Activated naive CD4-positive, alpha-beta T cell treated with anti-CD3 and anti-CD28 coated beads for 36 hours (primary cell): ENCODE results near the gene RPS8. TPM values are rescaled to one million over a fixed set of nuclear protein-coding genes. Genes with fewer than 3 reads are reported as not detected.

Experiments used
- CTCF ChIA-PET: fragments of 350-600 bp; sonication (Branson Sonifier 250); formaldehyde crosslinking; loops from one replicate; lab custom pipeline; 2021; ENCODE audit warnings: antibody characterized with exemption; lab: Charles Lee
- DNase-seq: peaks from one replicate; pipeline ENCODE4 v3.0.0-alpha.2; 2020
- H3K27ac Mint-ChIP-seq: one replicate; pipeline ENCODE4 v1.8.0; 2021; ENCODE audit warnings: mild to moderate bottlenecking, mixed read lengths
- H3K27me3 Mint-ChIP-seq: one replicate; pipeline ENCODE4 v1.8.0; 2021; ENCODE audit warnings: low read depth, mixed read lengths
- H3K36me3 Mint-ChIP-seq: one replicate; pipeline ENCODE4 v1.8.0; 2021; ENCODE audit warnings: low read depth, mixed read lengths
- H3K4me1 Mint-ChIP-seq: one replicate; pipeline ENCODE4 v1.8.0; 2021; ENCODE audit warnings: low read depth, mixed read lengths
- H3K4me3 Mint-ChIP-seq: one replicate; pipeline ENCODE4 v1.8.0; 2021; ENCODE audit warnings: mild to moderate bottlenecking, moderate library complexity, mixed read lengths
- H3K9me3 Mint-ChIP-seq: one replicate; pipeline ENCODE4 v1.8.0; 2021; ENCODE audit warnings: mixed read lengths
- intact Hi-C: fragments of 100-400 bp; cut with micrococcal nuclease; formaldehyde crosslinking; loops from one replicate; pipeline ENCODE4 v1.15.1; 2023
- total RNA-seq, 2 experiments: library from RNA; stranded (reverse); gene quantifications; one replicate each; pipeline ENCODE4 v1.2.3, GENCODE V29; 2021

Gene RPS8
- total RNA-seq, 2 experiments from 2014 or later, result 3,619 to 3,772 TPM

DNA sequence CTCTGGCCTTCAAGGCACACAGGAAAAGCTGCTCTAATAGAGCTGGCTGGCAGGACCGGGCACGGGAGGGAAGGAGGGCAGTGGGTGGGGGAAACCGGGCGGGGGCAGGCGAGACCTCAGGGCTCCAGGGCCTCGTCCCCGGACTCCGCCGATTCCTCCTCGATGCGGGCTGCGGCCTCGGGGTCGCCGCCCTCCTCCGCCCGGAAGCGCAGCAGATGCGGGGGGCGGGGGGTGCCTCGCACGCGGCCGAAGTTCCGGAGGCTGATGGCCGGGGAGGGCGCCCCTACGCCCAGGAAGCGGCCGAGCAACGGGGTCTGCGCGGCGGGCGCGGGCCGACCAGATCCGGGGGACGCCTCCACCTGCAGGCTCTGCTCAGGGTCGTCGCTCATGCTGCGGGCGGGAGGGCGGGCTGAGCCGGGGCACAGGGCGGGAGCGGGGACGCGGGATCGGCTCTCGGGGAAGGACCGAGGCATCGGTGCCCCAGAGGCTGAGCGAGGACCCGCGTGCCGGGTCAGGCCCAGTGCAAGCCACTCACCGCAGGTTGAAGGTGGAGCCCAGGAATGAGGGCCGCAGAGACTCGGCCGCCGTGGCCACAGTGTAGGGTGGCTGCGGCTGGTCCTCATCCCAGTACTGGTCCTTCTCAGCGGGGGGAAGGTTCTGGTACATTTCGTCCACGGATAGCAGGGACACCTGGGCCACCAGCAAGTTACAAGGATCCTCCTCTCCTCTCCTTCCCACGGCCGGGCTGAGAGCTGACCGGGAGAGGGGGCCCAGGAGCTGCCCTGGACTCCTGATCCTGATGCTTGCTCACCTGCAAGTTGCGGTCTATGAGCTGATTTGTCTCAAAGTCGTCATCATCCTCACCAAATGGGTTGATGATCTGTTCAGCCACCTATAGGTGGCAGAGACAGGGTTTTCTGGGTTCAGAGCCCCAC lies 9.0 kb downstream of the RPS8 start:
- Mint-ChIP-seq H3K36me3 (peaks cover 31% of the 10 kb centered on the region), H3K4me3 (peak overlapping the region; percentile 72), H3K27ac (peak overlapping the region; percentile 56), H3K27me3 (no peaks in the 10 kb centered on the region), H3K4me1 (peaks cover 33% of the 10 kb centered on the region), H3K9me3 (no peaks in the 10 kb centered on the region)
- CTCF ChIA-PET, result interaction anchor here (0.7 to 3.9 kb wide), 11 partner anchors 9 to 227 kb away, joined by 3 to 28 read pairs (median 5); partner anchors contain the start of genes HECTD3, PLK3, RNU5D-1 and RPS8
- intact Hi-C loops, result loop anchor here (1.0 to 5.0 kb wide), 6 partner anchors 9 to 518 kb away; partner anchors contain the start of genes EIF2B3 and RPS8
- DNase-seq, result peak; percentile 45

DNA sequence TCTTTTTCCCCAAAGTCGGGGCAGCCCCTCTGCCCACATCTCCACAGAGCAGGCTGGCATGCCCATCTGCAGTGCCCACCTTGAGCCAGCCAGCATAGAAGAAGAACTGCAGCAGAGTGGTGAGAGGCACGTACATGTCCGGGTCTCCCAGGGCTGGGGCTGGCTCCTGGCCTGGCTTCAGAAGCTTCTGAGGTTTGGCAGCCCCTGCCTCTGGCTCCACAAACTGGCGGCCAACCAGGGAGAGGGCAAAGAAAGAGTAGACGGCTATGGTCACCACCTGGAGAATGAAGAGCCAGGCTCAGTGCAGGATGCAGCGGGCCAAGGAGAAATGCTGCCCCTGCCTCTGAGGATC lies 9.7 kb downstream of the RPS8 start:
- Mint-ChIP-seq H3K9me3 (no peaks in the 10 kb centered on the region), H3K27me3 (no peaks in the 10 kb centered on the region), H3K36me3 (peaks cover 25% of the 10 kb centered on the region), H3K4me3 (peak overlapping the region; percentile 72), H3K27ac (peak overlapping the region; percentile 56), H3K4me1 (peaks cover 33% of the 10 kb centered on the region)
- intact Hi-C loops, result loop anchor here (2.0 to 5.0 kb wide), 4 partner anchors 14 to 517 kb away; partner anchors contain the start of gene EIF2B3
- CTCF ChIA-PET, result interaction anchor here (0.7 to 3.9 kb wide), 16 partner anchors 9 to 227 kb away, joined by 3 to 28 read pairs (median 4); partner anchors contain the start of genes HECTD3, PLK3, RNU5D-1 and RPS8
- DNase-seq, result no peak

GRCh38 chr1:44785501-44786137 lies 10.3 kb downstream of the RPS8 start:
- H3K27ac Mint-ChIP-seq, result peak overlapping the region; percentile 71
- peaks cover 18% of the 10 kb centered on the region for H3K36me3 Mint-ChIP-seq
- CTCF ChIA-PET, result interaction anchor here (0.7 to 3.9 kb wide), 18 partner anchors 9 to 230 kb away, joined by 3 to 28 read pairs (median 4); partner anchors contain the start of genes HECTD3, PLK3, RNU5D-1 and RPS8
- DNase-seq, result no peak
- intact Hi-C loops, result loop anchor here (1.0 to 5.0 kb wide), 6 partner anchors 13 to 517 kb away; partner anchors contain the start of genes EIF2B3 and UROD
- no peaks in the 10 kb centered on the region for H3K9me3 Mint-ChIP-seq
- H3K27me3 Mint-ChIP-seq, result no peaks in the 10 kb centered on the region
- peak overlapping the region; percentile 72 for H3K4me3 Mint-ChIP-seq
- H3K4me1 Mint-ChIP-seq, result peaks cover 27% of the 10 kb centered on the region

GRCh38 chr1:44786138-44786840 lies 10.9 kb downstream of the RPS8 start:
- peak; percentile 79 for DNase-seq
- intact Hi-C loops, result loop anchor here (1.0 to 5.0 kb wide), 4 partner anchors 34 to 516 kb away; partner anchors contain the start of genes EIF2B3 and UROD
- Mint-ChIP-seq H3K27me3 (no peaks in the 10 kb centered on the region), H3K4me1 (peaks cover 25% of the 10 kb centered on the region), H3K4me3 (peak overlapping the region; percentile 72), H3K9me3 (no peaks in the 10 kb centered on the region), H3K27ac (peak overlapping the region; percentile 71), H3K36me3 (peaks cover 13% of the 10 kb centered on the region)
- CTCF ChIA-PET, result interaction anchor here (0.7 to 3.9 kb wide), 19 partner anchors 8 to 230 kb away, joined by 3 to 28 read pairs (median 4); partner anchors contain the start of genes PLK3, RNU5D-1, RPS8 and UROD

- Mint-ChIP-seq H3K9me3 (no peaks in the 10 kb centered on the region), H3K27ac (peak overlapping the region; percentile 71), H3K4me3 (peak overlapping the region; percentile 72), H3K27me3 (no peaks in the 10 kb centered on the region), H3K4me1 (peaks cover 25% of the 10 kb centered on the region), H3K36me3 (peaks cover 6% of the 10 kb centered on the region)
- CTCF ChIA-PET, result interaction anchor here (0.6 to 3.9 kb wide), 11 partner anchors 10 to 228 kb away, joined by 3 to 28 read pairs (median 3); partner anchors contain the start of genes RNU5D-1, RPS8 and UROD
- no peak for DNase-seq
- intact Hi-C loops, result loop anchor here (1.0 to 5.0 kb wide), 4 partner anchors 33 to 515 kb away; partner anchors contain the start of genes EIF2B3 and UROD
Observed at GRCh38 chr1:44786841-44787426, 11.6 kb downstream of the RPS8 start.

GRCh38 chr1:44787506-44787905 lies 12.2 kb downstream of the RPS8 start:
- Mint-ChIP-seq H3K4me1 (peaks cover 25% of the 10 kb centered on the region), H3K27me3 (no peaks in the 10 kb centered on the region), H3K27ac (no peak overlapping the region), H3K4me3 (no peak overlapping the region), H3K9me3 (no peaks in the 10 kb centered on the region), H3K36me3 (peaks cover 4% of the 10 kb centered on the region)
- CTCF ChIA-PET, result interaction anchor here (0.6 to 2.3 kb wide), 8 partner anchors 9 to 227 kb away, joined by 3 to 7 read pairs (median 4); partner anchors contain the start of genes RNU5D-1 and UROD
- intact Hi-C loops, result loop anchor here (5.0 kb wide), 2 partner anchors 200 to 515 kb away; partner anchors contain the start of gene EIF2B3
- no peak for DNase-seq

DNA sequence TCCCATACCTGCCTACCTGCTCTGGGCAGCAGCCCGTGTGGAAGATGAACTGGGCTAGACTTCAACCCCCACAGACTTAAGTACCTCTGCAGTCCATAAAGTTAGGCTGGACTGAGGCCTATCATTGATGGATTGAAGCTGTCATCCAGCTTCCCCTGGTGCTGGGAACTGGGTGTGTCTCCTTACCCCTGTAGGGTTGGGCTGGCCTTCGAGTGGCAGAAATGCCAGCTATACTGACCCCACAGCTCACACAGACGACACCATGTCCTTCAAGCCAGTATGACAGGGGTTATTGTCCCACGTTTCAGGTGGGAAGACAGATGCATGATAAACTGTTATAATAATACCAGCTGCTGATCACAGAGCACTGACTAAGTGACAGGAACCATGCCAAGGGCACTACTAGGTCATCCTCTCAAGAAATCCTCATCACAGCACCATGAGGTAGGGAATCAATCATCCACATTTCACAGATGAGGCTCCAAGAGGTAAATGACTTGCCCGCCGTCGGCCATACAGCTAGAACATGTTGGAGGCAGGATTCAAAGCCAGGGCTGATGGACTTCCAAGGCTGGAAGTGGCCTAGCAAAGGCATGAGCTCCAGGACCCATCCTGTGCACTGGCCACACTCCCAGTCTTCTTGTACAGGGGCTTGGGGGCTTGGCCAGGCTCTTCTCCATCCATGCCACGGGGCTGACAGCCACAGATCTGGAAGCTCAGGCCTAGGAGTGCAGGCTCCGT lies 12.9 kb downstream of the RPS8 start, which contains the start of gene BEST4:
BEST4 (minus strand) TSS at position 51 of the 741 bp plus-strand sequence. CDS start 465 bp downstream, outside the sequence.
- peaks cover 25% of the 10 kb centered on the region for H3K4me1 Mint-ChIP-seq
- no peaks in the 10 kb centered on the region for H3K9me3 Mint-ChIP-seq
- H3K4me3 Mint-ChIP-seq, result no peak within 1 kb of the TSS
- no peak within 1 kb of the TSS for H3K27ac Mint-ChIP-seq
- H3K27me3 Mint-ChIP-seq, result no peaks in the 10 kb centered on the region
- intact Hi-C loops, result loop anchor here (5.0 kb wide), 2 partner anchors 199 to 514 kb away; partner anchors contain the start of gene EIF2B3
- CTCF ChIA-PET, result interaction anchor here (0.9 to 2.0 kb wide), 3 partner anchors 21 to 28 kb away, joined by 3 to 7 read pairs (median 4); no protein-coding TSS in a partner anchor
- DNase-seq, result no peak
- H3K36me3 Mint-ChIP-seq, result peaks cover 2% of the 10 kb centered on the region

- CTCF ChIA-PET, result interaction anchor here (0.6 to 2.1 kb wide), 4 partner anchors 9 to 60 kb away, joined by 4 to 10 read pairs (median 4); partner anchors contain the start of gene PLK3
- intact Hi-C loops, result no loop called here
- no peaks in the 10 kb centered on the region for H3K9me3 Mint-ChIP-seq
- peaks cover 4% of the 10 kb centered on the region for H3K4me1 Mint-ChIP-seq
- no peak for DNase-seq
- H3K27me3 Mint-ChIP-seq, result no peaks in the 10 kb centered on the region
- H3K36me3 Mint-ChIP-seq, result no peaks in the 10 kb centered on the region
- no peak overlapping the region for H3K27ac Mint-ChIP-seq
- H3K4me3 Mint-ChIP-seq, result no peak overlapping the region
Observed at GRCh38 chr1:44790968-44791801, 15.8 kb downstream of the RPS8 start.

GRCh38 chr1:44792736-44793502 lies 17.6 kb downstream of the RPS8 start:
- CTCF ChIA-PET, result interaction anchor here (0.6 to 1.3 kb wide), 8 partner anchors 14 to 545 kb away, joined by 3 to 5 read pairs (median 4); partner anchors contain the start of gene DYNLT4
- Mint-ChIP-seq H3K9me3 (no peaks in the 10 kb centered on the region), H3K4me3 (no peak overlapping the region), H3K4me1 (no peaks in the 10 kb centered on the region), H3K27me3 (no peaks in the 10 kb centered on the region), H3K36me3 (no peaks in the 10 kb centered on the region), H3K27ac (no peak overlapping the region)
- intact Hi-C loops, result no loop called here
- DNase-seq, result peak; percentile 3
